K562 (cell line): ENCODE data around the gene STAT6. TPM values are rescaled to one million over a fixed set of nuclear protein-coding genes. Genes with fewer than 3 reads are reported as not detected.

Source experiments
- BRD9 ChIP-seq: fragments of 450-650 bp; IDR thresholded peaks from 2 replicates; pipeline ENCODE4 v1.6.1; 2018; ENCODE audit warnings: low read depth; ENCODE audit not compliant: partially characterized antibody
- CBX8 ChIP-seq: fragments of 200-600 bp; sonication (generic); IDR thresholded peaks from 2 replicates; pipeline ENCODE4 v1.6.1; 2012; ENCODE audit warnings: borderline replicate concordance, mixed run types, low read depth, mild to moderate bottlenecking, moderate library complexity, mixed read lengths, low read length, control low read depth, inconsistent platforms; ENCODE audit not compliant: poor library complexity, severe bottlenecking; ENCODE audit errors: extremely low read depth
- MCM2 ChIP-seq: fragments of 450-650 bp; IDR thresholded peaks from 2 replicates; pipeline ENCODE4 v1.6.1; 2017; ENCODE audit warnings: low read depth, mild to moderate bottlenecking
- MEIS2 ChIP-seq: fragments of 450-650 bp; IDR thresholded peaks from 2 replicates; pipeline ENCODE4 v1.6.1; 2014; ENCODE audit warnings: mild to moderate bottlenecking; ENCODE audit not compliant: partially characterized antibody
- NELFE ChIP-seq: IDR thresholded peaks from 2 replicates; pipeline ENCODE4 v1.6.1; 2011; ENCODE audit warnings: mild to moderate bottlenecking; ENCODE audit not compliant: insufficient read depth, insufficient read length
- ZNF212 ChIP-seq: fragments of 450-650 bp; formaldehyde crosslinking; IDR thresholded peaks from 2 replicates; pipeline ENCODE4 v1.4.0; 2020; ENCODE audit warnings: mild to moderate bottlenecking
- ZNF277 ChIP-seq: fragments of 250-450 bp; sonication (Bioruptor Pico); IDR thresholded peaks from 2 replicates; pipeline ENCODE4 v1.8.0; 2022; ENCODE audit warnings: inconsistent platforms, mild to moderate bottlenecking, moderate library complexity, borderline replicate concordance
- ZNF609 ChIP-seq: sonication (generic); formaldehyde crosslinking; IDR thresholded peaks from 2 replicates; pipeline ENCODE4 v1.8.1; 2023; ENCODE audit warnings: missing genetic modification reagents, mild to moderate bottlenecking, borderline replicate concordance
- polyA plus RNA-seq, 8 experiments: library from polyadenylated mRNA; depleted of rRNA in 4 of 8; stranded (reverse) in 5 of 8; unstranded in 3 of 8; fragments of >200 nt; fragmentation: Nextera tagmentation in 2 of 8; fragmentation: Illumina TruSeq in 1 of 8; extraction: Ambion mirVana in 2 of 8; extraction: Trizol in 1 of 8; gene quantifications; 2 replicates each; pipeline versions ENCODE4 v1.2.1 to v1.2.3, GENCODE V29; 2011 to 2014; ENCODE audit warnings: inconsistent platforms in 1 of 8, missing spikeins in 1 of 8
- total RNA-seq, 7 experiments: library from RNA; depleted of rRNA in 6 of 7; stranded (reverse); fragments of >200 nt in 6 of 7; fragmentation: Illumina TruSeq in 2 of 7; extraction: Trizol in 2 of 7; gene quantifications; 2 replicates each; pipeline versions ENCODE4 v1.2.1 to v1.2.3, GENCODE V29; 2011 to 2021; ENCODE audit warnings: low replicate concordance in 1 of 7
- TF ChIP-seq, protein P1 (sequence below): fragments of 250-450 bp; sonication (Bioruptor Pico); IDR thresholded peaks from 2 replicates; pipeline ENCODE4 v1.5.1; 2021; ENCODE audit warnings: mild to moderate bottlenecking

Gene STAT6
- total and polyA plus RNA-seq, 9 of the 15 experiments (the other 6 are each of a cell fraction or from before 2014, with no cell fraction given), result 2.4 to 49.5 (median 26.5) TPM

DNA sequence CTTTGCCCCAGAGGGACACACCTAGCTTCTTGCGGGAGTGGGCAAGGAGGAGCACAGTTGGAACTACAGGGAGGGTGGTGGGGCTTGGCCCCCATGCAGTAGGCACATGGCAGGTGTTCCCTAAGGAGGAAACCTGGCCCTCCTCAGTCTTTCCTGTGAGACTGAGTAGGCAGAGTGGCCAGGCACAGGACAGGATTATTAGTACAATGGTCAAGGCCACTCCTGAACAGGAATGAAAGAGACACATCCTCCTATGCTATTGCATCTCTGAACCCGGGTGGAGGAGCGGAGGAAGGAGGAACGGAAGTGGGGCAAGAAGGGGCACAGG, 62.1 kb downstream of the STAT6 start (continued):
- TF ChIP-seq ZNF277 (CRISPR knock-in tag) (no peak), MCM2 (no peak), BRD9 (no peak), NELFE (no peak), ZNF609 (CRISPR knock-in tag) (no peak), MEIS2 (no peak), CBX8 (no peak), ZNF212 (CRISPR knock-in tag) (no peak)
- TF ChIP-seq, protein P1, sequence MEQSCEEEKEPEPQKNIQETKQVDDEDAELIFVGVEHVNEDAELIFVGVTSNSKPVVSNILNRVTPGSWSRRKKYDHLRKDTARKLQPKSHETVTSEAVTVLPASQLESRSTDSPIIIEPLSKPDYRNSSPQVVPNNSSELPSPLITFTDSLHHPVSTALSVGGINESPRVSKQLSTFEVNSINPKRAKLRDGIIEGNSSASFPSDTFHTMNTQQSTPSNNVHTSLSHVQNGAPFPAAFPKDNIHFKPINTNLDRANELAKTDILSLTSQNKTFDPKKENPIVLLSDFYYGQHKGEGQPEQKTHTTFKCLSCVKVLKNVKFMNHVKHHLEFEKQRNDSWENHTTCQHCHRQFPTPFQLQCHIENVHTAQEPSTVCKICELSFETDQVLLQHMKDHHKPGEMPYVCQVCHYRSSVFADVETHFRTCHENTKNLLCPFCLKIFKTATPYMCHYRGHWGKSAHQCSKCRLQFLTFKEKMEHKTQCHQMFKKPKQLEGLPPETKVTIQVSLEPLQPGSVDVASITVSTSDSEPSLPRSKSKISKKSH (CRISPR knock-in tag), result no peak
